CD14-positive monocyte (primary cell): ENCODE data around the gene ACMSD. TPM values are rescaled to one million over a fixed set of nuclear protein-coding genes. Genes with fewer than 3 reads are reported as not detected.

Experiments
- DNase-seq, 3 donors: peaks; one replicate each; pipeline ENCODE4 v3.0.0-alpha.2; 2011 to 2022
- H2AFZ ChIP-seq: 2 replicates; pipeline ENCODE4 v1.6.0; 2012; ENCODE audit warnings: mild to moderate bottlenecking, low read depth, low read length, inconsistent platforms; ENCODE audit not compliant: insufficient read depth, poor library complexity, severe bottlenecking
- H3K27ac ChIP-seq, 2 donors: 1 replicate in 1 of 2; 2 replicates in 1 of 2; pipeline ENCODE4 v1.5.1; 2012 to 2013; ENCODE audit warnings: low read length in 2 of 2, control low read depth in 1 of 2, inconsistent platforms in 1 of 2, low read depth in 1 of 2, mild to moderate bottlenecking in 1 of 2
- H3K27me3 ChIP-seq, 2 donors: one replicate each; pipeline versions ENCODE4 v1.6.0 to v1.6.1; 2011 to 2013; ENCODE audit warnings: low read length in 2 of 2; ENCODE audit not compliant: control insufficient read depth in 2 of 2, insufficient read depth in 2 of 2
- H3K36me3 ChIP-seq, 2 donors: replicated peaks in 1 of 2; 1 replicate in 1 of 2; 2 replicates in 1 of 2; pipeline versions ENCODE4 v1.5.1 to v1.6.1; 2012 to 2013; ENCODE audit warnings: low read length in 2 of 2, control low read depth in 1 of 2, inconsistent platforms in 1 of 2, mild to moderate bottlenecking in 1 of 2; ENCODE audit not compliant: insufficient read depth in 2 of 2, control insufficient read depth in 1 of 2
- H3K4me1 ChIP-seq, 2 donors: 1 replicate in 1 of 2; 2 replicates in 1 of 2; pipeline versions ENCODE4 v1.5.1 to v1.6.1; 2012 to 2013; ENCODE audit warnings: low read length in 2 of 2, control low read depth in 1 of 2, inconsistent platforms in 1 of 2, mild to moderate bottlenecking in 1 of 2, moderate library complexity in 1 of 2; ENCODE audit not compliant: insufficient read depth in 2 of 2, control insufficient read depth in 1 of 2
- H3K4me2 ChIP-seq: replicated peaks from 2 replicates; pipeline ENCODE3; 2012; ENCODE audit warnings: low read length, moderate library complexity, mild to moderate bottlenecking; ENCODE audit not compliant: poor library complexity, severe bottlenecking; ENCODE audit errors: extremely low read depth
- H3K4me3 ChIP-seq, 3 experiments: fragments of 200-600 bp in 1 of 3; sonication (generic) in 1 of 3; replicated peaks in 1 of 3; 1 replicate in 2 of 3; 2 replicates in 1 of 3; pipeline ENCODE4 v1.5.1; 2011 to 2013; ENCODE audit warnings: low read length in 3 of 3, mild to moderate bottlenecking in 3 of 3, control low read depth in 2 of 3, low read depth in 2 of 3, inconsistent platforms in 1 of 3, moderate library complexity in 1 of 3
- H3K79me2 ChIP-seq: 2 replicates; pipeline ENCODE4 v1.6.0; 2012; ENCODE audit warnings: mild to moderate bottlenecking, control low read depth, inconsistent platforms, low read length, moderate library complexity; ENCODE audit not compliant: insufficient read depth
- H3K9ac ChIP-seq: 2 replicates; pipeline ENCODE4 v1.6.0; 2017; ENCODE audit warnings: low read length, mild to moderate bottlenecking; ENCODE audit not compliant: insufficient read depth, poor library complexity, severe bottlenecking
- H3K9me3 ChIP-seq, 2 donors: replicated peaks in 1 of 2; 1 replicate in 1 of 2; 2 replicates in 1 of 2; pipeline versions ENCODE4 v1.5.1 to v1.6.1; 2012 to 2013; ENCODE audit warnings: low read length in 2 of 2, control low read depth in 1 of 2; ENCODE audit not compliant: control insufficient read depth in 1 of 2, insufficient read depth in 1 of 2
- H4K20me1 ChIP-seq: 2 replicates; pipeline ENCODE4 v1.6.0; 2012; ENCODE audit warnings: mild to moderate bottlenecking, low read length, control low read depth, moderate library complexity; ENCODE audit not compliant: insufficient read depth
- H3K27ac Mint-ChIP-seq, 7 donors: one replicate each; pipeline ENCODE4 v1.8.0; 2020; ENCODE audit warnings: mild to moderate bottlenecking in 7 of 7, mixed read lengths in 7 of 7, moderate library complexity in 6 of 7, inconsistent platforms in 2 of 7
- H3K27me3 Mint-ChIP-seq, 3 donors: one replicate each; pipeline ENCODE4 v1.8.0; 2021 to 2022; ENCODE audit warnings: low read depth in 3 of 3, mild to moderate bottlenecking in 3 of 3, mixed read lengths in 3 of 3, moderate library complexity in 3 of 3, inconsistent platforms in 1 of 3
- H3K36me3 Mint-ChIP-seq, 2 donors: one replicate each; pipeline ENCODE4 v1.8.0; 2020; ENCODE audit warnings: mixed read lengths in 2 of 2, inconsistent platforms in 1 of 2, mild to moderate bottlenecking in 1 of 2
- H3K4me1 Mint-ChIP-seq: one replicate; pipeline ENCODE4 v1.8.0; 2020; ENCODE audit warnings: mild to moderate bottlenecking, mixed read lengths
- H3K4me3 Mint-ChIP-seq, 2 donors: one replicate each; pipeline ENCODE4 v1.8.0; 2020; ENCODE audit warnings: mild to moderate bottlenecking in 2 of 2, mixed read lengths in 2 of 2, moderate library complexity in 1 of 2
- H3K9me3 Mint-ChIP-seq, 7 donors: one replicate each; pipeline ENCODE4 v1.8.0; 2020 to 2022; ENCODE audit warnings: mixed read lengths in 7 of 7, mild to moderate bottlenecking in 6 of 7, moderate library complexity in 6 of 7, inconsistent platforms in 2 of 7
- WGBS: methylation state at CpG from one replicate; pipeline ENCODE4 v1.1.5; 2013; ENCODE audit warnings: missing lambda C conversion rate; ENCODE audit not compliant: insufficient coverage; 5-methylcytosine and 5-hydroxymethylcytosine counted together
- intact Hi-C, 2 donors: fragments of 100-400 bp; cut with micrococcal nuclease; formaldehyde crosslinking; loops; one replicate each; pipeline versions ENCODE4 v1.15.0 to v1.15.1; 2023
- polyA plus RNA-seq, 3 donors: library from polyadenylated mRNA; depleted of rRNA in 1 of 3; unstranded in 2 of 3; stranded (reverse) in 1 of 3; fragments of 300-500 nt in 2 of 3; fragments of >200 nt in 1 of 3; fragmentation: Illumina TruSeq in 2 of 3; gene quantifications; 1 replicate in 2 of 3; 2 replicates in 1 of 3; pipeline ENCODE4 v1.2.3, GENCODE V29; 2012 to 2021
- TF ChIP-seq, protein P1 (sequence below): fragments of 200-600 bp; IDR thresholded peaks from one replicate; pipeline ENCODE4 v1.8.0; 2022; ENCODE audit warnings: antibody characterized with exemption, mild to moderate bottlenecking

ACMSD gene
- polyA plus RNA-seq, 3 donors: not detected

DNA sequence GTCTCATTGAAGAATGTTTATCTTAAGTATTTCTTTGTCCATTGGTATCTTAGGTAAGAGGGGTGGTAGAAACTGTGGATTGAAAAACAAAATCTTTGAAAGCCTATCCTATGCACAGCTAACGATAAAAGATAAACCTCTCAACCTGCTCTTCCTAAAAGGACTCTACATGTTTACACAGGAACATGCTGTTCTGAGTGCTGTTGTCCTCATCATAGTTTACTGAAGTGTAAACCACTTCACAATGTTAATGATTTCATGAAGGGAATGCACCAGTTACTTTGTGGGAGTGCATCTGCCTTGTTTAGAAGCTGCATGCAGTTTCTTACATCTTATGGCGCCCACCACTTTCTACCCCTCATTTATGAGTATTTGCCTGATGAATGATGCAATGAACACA is 1.2 kb downstream of the ACMSD start:
- Histone ChIP-seq H3K4me2 (no peak overlapping the region), H3K36me3 (no peaks in the 10 kb centered on the region), H3K9ac (no peak overlapping the region), H2AFZ (no peak overlapping the region), H3K4me1 (no peaks in the 10 kb centered on the region), H3K27me3 (no peaks in the 10 kb centered on the region), H3K4me3 (no peak overlapping the region), H4K20me1 (no peaks in the 10 kb centered on the region), H3K79me2 (no peaks in the 10 kb centered on the region), H3K9me3 (peaks cover 0 to 4% of the 10 kb centered on the region in 2 donors), H3K27ac (no peak overlapping the region)
- Mint-ChIP-seq H3K27me3 (peaks cover 2 to 6% (median 5%) of the 10 kb centered on the region in 3 donors), H3K36me3 (no peaks in the 10 kb centered on the region), H3K9me3 (peaks cover 3 to 13% (median 6%) of the 10 kb centered on the region in 7 donors), H3K27ac (no peak overlapping the region), H3K4me1 (no peaks in the 10 kb centered on the region), H3K4me3 (no peak overlapping the region)
- TF ChIP-seq, protein P1, sequence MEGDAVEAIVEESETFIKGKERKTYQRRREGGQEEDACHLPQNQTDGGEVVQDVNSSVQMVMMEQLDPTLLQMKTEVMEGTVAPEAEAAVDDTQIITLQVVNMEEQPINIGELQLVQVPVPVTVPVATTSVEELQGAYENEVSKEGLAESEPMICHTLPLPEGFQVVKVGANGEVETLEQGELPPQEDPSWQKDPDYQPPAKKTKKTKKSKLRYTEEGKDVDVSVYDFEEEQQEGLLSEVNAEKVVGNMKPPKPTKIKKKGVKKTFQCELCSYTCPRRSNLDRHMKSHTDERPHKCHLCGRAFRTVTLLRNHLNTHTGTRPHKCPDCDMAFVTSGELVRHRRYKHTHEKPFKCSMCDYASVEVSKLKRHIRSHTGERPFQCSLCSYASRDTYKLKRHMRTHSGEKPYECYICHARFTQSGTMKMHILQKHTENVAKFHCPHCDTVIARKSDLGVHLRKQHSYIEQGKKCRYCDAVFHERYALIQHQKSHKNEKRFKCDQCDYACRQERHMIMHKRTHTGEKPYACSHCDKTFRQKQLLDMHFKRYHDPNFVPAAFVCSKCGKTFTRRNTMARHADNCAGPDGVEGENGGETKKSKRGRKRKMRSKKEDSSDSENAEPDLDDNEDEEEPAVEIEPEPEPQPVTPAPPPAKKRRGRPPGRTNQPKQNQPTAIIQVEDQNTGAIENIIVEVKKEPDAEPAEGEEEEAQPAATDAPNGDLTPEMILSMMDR: no peak
- intact Hi-C loops: no loop called here
- no peak for DNase-seq
- no CpG with 5 or more reads among the region's 2 CpGs for WGBS

DNA sequence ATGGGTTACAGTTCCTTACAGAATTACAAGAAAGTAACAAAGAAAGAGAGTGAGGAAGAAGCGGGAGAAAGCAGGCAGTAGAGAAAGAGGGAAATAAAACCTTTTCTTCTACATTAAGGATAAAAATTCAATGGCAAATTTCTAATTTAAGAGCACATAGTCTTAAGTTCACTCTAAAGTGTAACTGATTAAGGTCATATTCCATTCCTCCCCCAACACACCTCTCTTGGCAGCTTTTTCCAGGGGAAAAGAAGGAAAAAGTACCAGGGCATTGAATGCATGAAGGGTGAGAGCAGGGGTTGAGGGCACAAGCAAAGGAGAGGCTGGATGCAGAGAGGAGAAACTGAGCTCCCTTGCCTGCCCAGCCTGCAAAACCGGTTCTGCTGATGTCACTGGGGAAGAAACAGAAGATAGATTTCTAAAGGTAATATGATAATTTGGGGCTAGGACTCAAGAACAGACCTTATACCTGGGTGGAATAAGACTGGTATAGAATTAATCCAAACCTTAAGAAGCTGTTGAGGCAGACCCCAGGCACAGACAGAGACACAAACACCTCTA is 4.6 kb downstream of the ACMSD start:
- Histone ChIP-seq H3K4me1 (no peaks in the 10 kb centered on the region), H3K79me2 (no peaks in the 10 kb centered on the region), H3K36me3 (no peaks in the 10 kb centered on the region), H3K9me3 (no peaks in the 10 kb centered on the region), H4K20me1 (no peaks in the 10 kb centered on the region), H3K27ac (no peak overlapping the region), H3K4me3 (no peak overlapping the region), H3K4me2 (no peak overlapping the region), H3K9ac (no peak overlapping the region), H3K27me3 (no peaks in the 10 kb centered on the region), H2AFZ (no peak overlapping the region)
- H3K4me3 Mint-ChIP-seq: no peak overlapping the region
- TF ChIP-seq, protein P1: no peak
- H3K27me3 Mint-ChIP-seq: peaks cover 2 to 11% (median 7%) of the 10 kb centered on the region in 3 donors
- no peaks in the 10 kb centered on the region for H3K36me3 Mint-ChIP-seq
- DNase-seq: no peak
- WGBS: 88% methylated on average over 1 of the region's 2 CpGs
- intact Hi-C loops: no loop called here
- H3K9me3 Mint-ChIP-seq: peaks cover 0 to 7% (median 3%) of the 10 kb centered on the region in 7 donors
- no peaks in the 10 kb centered on the region for H3K4me1 Mint-ChIP-seq
- H3K27ac Mint-ChIP-seq: no peak overlapping the region
